ENCODE data around the gene CLDN34. TPM values are rescaled to one million over a fixed set of nuclear protein-coding genes. Genes with fewer than 3 reads are reported as not detected.
A peak's percentile ranks its signal among the peaks of the same experiment; 100 is the strongest.

CLDN34 gene
- total and polyA plus RNA-seq, 11 donors: not detected

DNA sequence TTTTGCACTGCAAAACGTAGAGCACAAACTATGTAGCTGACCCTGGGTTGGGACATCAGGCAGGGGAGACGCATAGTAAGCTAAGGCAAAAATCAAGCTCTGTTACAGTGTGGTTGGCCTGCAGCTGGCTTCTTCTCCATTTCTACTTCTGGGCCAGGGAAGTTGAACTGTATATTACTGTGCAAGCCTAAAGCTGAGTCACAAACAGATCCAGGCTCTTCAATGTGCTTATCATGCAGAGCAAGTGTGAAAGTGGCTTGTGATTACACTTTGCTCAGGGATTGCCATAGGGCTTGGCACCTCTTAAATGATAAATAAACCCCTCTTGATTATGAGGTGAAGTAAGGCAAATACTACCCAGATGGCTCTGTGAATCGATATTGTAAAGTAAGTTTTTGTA is 40.5 kb downstream of the CLDN34 start:
- Histone ChIP-seq H3K36me3 (no peaks in the 10 kb centered on the region), H3K27ac (peak overlapping the region in 2 of 12 donors; percentile 33 to 56), H3K4me1 (peaks cover 0 to 21% (median 2%) of the 10 kb centered on the region in 12 donors), H3K27me3 (peaks cover 0 to 11% (median 0%) of the 10 kb centered on the region in 9 donors), H3K4me3 (no peak overlapping the region), H3K9me3 (no peaks in the 10 kb centered on the region)
- intact Hi-C loops (cut with DNase I): no loop called here
- peak in 3 of 4 donors; percentile 48 to 59 (median 58) for ATAC-seq
- no peak for DNase-seq
- TF ChIP-seq POLR2A (IDR thresholded peaks at IDR 0.05): no peak
- TF ChIP-seq, protein P1, sequence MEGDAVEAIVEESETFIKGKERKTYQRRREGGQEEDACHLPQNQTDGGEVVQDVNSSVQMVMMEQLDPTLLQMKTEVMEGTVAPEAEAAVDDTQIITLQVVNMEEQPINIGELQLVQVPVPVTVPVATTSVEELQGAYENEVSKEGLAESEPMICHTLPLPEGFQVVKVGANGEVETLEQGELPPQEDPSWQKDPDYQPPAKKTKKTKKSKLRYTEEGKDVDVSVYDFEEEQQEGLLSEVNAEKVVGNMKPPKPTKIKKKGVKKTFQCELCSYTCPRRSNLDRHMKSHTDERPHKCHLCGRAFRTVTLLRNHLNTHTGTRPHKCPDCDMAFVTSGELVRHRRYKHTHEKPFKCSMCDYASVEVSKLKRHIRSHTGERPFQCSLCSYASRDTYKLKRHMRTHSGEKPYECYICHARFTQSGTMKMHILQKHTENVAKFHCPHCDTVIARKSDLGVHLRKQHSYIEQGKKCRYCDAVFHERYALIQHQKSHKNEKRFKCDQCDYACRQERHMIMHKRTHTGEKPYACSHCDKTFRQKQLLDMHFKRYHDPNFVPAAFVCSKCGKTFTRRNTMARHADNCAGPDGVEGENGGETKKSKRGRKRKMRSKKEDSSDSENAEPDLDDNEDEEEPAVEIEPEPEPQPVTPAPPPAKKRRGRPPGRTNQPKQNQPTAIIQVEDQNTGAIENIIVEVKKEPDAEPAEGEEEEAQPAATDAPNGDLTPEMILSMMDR (IDR thresholded peaks at IDR 0.05): no peak
- 45 to 60% (median 53%) methylated on average over 3 of the region's 3 CpGs for WGBS, 4 donors

GRCh38 chrX:10008483-10009056 is 41.4 kb downstream of the CLDN34 start:
- no peak for DNase-seq
- intact Hi-C loops (cut with DNase I): no loop called here
- no peak for TF ChIP-seq POLR2A (IDR thresholded peaks at IDR 0.05)
- TF ChIP-seq, protein P1 (IDR thresholded peaks at IDR 0.05): no peak
- WGBS, 4 donors: 87 to 100% (median 93%) methylated on average over 2 of the region's 2 CpGs
- no peaks in the 10 kb centered on the region for H3K36me3 ChIP-seq
- H3K4me3 ChIP-seq: no peak overlapping the region
- ATAC-seq: no peak
- no peak overlapping the region for H3K27ac ChIP-seq
- peaks cover 0 to 21% (median 2%) of the 10 kb centered on the region in 12 donors for H3K4me1 ChIP-seq
- H3K27me3 ChIP-seq: peaks cover 0 to 13% (median 0%) of the 10 kb centered on the region in 9 donors
- H3K9me3 ChIP-seq: no peaks in the 10 kb centered on the region

DNA sequence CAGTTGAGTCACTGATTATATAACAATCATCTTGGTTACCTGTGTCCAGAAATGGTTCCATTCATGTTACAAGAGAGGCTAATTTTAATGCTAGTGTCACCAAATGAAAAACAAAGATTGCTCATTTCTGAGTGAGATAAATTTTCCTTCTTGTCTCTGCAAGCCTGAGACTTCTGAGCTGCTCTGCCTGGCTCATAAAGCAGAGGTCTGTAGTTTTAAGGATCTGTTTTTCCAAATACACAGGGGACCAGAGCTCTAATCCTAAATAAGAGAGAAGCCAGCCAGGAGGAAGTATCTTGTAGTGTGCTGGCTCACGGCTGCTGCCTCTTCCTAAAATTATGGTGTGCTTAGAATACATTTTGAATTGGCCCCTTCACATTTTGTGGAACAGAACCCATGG is 42.6 kb downstream of the CLDN34 start:
- H3K27me3 ChIP-seq: peaks cover 0 to 22% (median 0%) of the 10 kb centered on the region in 9 donors
- H3K4me3 ChIP-seq: no peak overlapping the region
- TF ChIP-seq POLR2A (IDR thresholded peaks at IDR 0.05): no peak
- TF ChIP-seq, protein P1 (IDR thresholded peaks at IDR 0.05): no peak
- peaks cover 0 to 29% (median 2%) of the 10 kb centered on the region in 12 donors for H3K4me1 ChIP-seq
- H3K9me3 ChIP-seq: no peaks in the 10 kb centered on the region
- ATAC-seq: no peak
- 14 to 34% (median 17%) methylated on average over 1 of the region's 1 CpG for WGBS, 4 donors
- intact Hi-C loops (cut with DNase I): loop anchor here in 5 of 10 donors (5.0 kb wide), 3 partner anchors 98 to 108 kb away; no protein-coding TSS in a partner anchor
- H3K36me3 ChIP-seq: no peaks in the 10 kb centered on the region
- peak overlapping the region in 2 of 12 donors; percentile 37 to 67 for H3K27ac ChIP-seq
- no peak for DNase-seq

DNA sequence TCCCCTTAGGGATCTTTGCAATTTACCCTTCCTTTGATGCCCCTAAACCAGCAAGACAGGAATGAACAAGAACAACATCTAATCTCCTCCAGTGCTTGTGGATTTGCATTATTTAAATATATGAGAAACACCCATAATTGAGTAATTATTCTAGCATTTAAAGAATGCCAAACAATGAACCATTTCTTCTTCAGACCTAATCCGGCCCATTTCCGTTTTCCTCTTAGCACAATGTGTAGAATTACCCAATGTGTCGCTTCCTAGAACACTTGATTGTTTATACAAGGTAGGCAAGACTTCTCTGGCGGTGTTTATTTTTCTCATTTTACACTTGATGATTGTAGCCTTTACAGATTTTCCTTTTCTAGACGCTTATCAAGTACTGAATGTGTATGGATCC is 43.5 kb downstream of the CLDN34 start:
- ATAC-seq (no peak), DNase-seq (no peak)
- Histone ChIP-seq H3K27ac (peak overlapping the region in 9 of 12 donors; percentile 4 to 67 (median 43)), H3K27me3 (peaks cover 0 to 21% (median 0%) of the 10 kb centered on the region in 9 donors), H3K4me3 (no peak overlapping the region), H3K36me3 (no peaks in the 10 kb centered on the region), H3K4me1 (peaks cover 0 to 29% (median 2%) of the 10 kb centered on the region in 12 donors), H3K9me3 (no peaks in the 10 kb centered on the region)
- intact Hi-C loops (cut with DNase I): loop anchor here in 5 of 10 donors (5.0 kb wide), 3 partner anchors 97 to 107 kb away; no protein-coding TSS in a partner anchor
- TF ChIP-seq POLR2A (IDR thresholded peaks at IDR 0.05): no peak
- TF ChIP-seq, protein P1 (IDR thresholded peaks at IDR 0.05): no peak
- 37 to 65% (median 51%) methylated on average over 5 of the region's 5 CpGs for WGBS, 4 donors
